Amygdala (tissue), 56 donors: Measurements from ENCODE around the gene PIGQ.

Experiments
- DNase-seq, 56 donors: peaks; one replicate each; lab custom pipeline; 2025; lab: John Stamatoyannopoulos, UW

PIGQ gene

DNA sequence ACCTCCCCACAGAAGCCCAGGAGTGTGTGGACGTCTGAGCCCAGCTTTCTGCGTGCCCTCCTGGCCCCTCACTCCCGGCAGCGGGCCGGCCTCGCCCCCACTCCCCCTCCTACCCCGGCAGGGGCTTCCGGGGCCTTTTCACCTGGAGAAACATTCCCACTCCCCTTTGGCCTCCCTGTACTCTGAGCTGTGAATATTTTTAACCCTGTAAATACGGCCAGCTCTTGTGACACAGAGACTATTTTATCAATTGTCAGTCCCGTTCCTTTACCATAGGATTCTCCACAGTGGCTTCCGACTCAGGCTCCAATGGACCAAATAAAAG is 15.5 kb upstream of the PIGQ start:
- DNase-seq, result no peak

DNA sequence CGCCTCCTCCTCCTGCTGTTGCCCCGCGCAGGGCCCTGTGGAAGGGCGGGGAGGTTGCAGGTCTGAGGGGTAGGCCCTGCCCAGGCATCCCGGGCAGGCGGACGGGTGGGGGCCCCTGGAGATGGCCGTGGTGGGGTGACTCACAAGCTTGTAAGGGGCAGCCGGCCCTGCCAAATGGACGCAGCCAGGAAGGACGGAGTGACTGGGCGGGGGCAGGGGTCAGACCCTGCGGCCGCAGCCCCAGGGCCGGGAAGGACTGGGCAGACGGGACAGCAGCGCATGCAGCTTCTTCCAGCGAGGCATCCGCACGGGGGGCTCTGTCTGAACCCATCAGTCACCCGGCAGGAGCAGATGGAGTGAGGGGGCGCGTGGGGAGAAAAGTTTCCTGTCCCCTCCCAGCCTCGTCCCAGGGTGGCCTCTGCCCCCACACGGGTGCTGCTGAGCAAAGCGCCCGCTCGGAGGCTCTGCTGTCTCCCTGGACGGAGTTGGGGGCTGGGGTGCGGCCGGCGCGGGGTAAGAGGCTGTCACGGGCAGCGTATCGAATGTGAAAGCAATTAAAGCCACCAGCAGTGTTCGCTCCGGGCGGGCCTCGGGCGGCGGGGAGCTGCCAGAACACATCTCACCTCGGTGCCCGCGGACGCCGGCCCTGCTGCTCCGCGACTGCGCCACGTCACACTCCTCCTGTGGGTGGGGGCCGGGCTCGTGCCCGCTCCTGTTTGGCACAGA is 15.0 kb upstream of the PIGQ start:
- DNase-seq, result no peak

DNA sequence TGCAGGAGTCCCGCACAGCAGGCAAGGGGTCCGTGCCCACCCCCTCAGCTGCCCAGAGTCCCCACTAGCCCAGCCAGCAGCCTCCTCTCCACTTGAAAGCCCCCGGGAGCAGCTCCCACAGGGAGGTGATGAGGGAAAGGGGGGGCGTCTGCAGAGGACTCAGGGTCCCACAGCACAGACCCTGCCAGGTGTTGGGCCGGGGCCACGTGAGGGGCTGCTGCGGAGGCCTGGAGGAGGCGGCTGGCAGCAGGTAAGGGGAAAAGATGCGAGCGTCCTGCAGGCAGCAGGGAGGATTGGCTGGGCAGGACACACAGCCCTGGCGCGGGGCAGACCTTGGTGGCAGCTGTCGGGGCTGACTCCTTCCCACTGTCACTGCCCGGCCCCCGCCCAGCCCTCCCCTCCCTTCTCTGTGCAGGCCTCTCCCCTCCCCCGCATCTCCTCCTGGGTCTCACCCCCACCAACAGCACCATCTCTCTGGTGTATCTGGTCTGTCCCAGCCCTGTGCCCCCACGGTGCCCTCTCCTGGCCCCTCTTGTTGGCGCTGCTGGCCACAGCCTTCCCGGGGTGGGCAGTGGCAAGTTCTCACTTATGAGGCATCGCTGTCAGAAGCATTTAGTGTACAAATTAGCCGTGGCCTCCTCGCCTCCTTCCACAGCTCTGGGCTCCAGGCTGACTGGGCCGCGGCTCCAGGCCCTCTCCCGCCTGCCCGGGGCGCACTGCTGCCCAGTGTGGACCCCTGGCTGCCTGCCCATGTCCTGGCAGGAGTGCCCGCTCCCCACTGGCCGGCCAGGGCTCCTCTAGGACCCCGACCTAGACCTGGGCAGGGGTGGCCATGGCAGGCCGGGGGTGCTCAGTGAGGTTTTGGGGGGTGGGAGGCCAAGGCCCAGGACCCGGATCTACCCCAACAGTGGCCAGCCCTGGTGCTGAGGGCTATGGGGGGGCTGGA is 14.0 kb upstream of the PIGQ start:
- DNase-seq, result no peak

DNA sequence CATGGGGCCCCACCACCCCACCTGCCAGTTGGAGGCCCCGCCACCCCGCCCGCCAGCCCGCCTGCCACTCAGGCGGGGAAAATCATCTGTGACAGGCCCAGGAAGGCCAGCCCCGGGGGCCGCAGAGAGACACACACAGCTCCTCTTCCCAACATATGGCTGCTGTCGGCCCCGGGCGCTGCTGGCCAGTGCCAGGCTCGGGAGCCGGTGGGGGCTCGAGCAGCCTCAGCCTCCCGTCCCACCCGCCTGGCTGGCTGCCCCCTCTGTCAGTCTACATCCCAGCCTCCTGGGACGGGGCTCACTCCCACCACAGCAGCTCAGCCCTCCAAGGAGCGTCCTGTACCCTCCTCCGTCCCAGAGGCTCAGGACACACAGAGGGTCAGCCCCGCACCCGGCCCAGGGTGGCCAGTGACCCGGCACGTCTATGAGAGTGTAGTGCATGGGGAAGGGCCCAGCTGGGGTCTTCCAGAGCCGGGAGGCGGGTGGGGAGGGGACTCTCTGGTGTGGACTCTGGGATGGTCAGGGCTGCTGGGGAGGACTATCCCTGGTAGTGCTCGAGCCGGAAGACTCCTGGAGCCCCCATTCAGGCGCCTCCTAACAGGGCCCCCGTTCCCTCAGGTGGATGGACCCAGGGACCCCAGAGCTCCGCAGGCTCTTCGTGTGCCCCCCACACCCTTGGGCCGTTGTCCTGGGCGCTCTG is 13.1 kb upstream of the PIGQ start:
- no peak for DNase-seq

DNA sequence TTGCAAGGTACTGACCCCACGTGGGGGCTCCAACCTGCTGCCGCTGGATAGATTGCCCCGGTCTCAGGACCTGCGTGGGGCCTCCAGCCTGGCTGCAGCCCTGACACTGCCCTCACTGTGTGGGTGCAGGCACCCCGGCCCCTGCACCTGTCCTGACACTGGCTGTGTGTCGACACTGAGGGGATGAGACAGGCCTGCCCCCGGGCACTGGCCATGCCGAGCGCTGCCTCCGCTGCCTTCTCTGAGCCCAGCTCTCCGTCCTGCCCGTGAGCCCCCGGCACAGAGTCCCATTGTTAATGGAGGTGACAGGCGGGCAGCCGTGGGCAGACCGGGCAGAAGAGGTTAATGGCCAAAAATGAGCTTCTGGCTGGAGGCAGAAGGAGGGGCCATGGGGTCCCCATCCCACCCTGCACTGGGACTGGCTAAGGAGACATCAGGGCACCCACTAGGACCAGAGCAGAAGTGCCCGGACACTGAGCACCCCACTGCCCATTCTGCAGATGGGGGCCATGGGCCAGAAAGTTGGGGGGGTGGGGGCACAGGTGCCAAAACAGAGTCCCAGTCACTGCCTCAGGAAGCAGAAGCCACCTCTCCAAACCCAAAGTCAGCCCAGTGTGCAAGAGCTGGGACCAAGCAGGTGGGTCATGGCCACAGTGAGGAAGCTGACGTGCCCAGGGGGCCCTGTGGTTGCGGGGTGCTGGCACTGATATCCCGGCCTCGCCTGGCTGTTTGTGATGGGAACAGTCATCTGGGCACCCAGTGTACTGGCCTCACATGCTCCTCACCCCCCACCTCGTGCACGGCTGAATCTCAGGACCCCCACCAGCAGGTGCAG is 12.1 kb upstream of the PIGQ start:
- DNase-seq, result no peak

DNA sequence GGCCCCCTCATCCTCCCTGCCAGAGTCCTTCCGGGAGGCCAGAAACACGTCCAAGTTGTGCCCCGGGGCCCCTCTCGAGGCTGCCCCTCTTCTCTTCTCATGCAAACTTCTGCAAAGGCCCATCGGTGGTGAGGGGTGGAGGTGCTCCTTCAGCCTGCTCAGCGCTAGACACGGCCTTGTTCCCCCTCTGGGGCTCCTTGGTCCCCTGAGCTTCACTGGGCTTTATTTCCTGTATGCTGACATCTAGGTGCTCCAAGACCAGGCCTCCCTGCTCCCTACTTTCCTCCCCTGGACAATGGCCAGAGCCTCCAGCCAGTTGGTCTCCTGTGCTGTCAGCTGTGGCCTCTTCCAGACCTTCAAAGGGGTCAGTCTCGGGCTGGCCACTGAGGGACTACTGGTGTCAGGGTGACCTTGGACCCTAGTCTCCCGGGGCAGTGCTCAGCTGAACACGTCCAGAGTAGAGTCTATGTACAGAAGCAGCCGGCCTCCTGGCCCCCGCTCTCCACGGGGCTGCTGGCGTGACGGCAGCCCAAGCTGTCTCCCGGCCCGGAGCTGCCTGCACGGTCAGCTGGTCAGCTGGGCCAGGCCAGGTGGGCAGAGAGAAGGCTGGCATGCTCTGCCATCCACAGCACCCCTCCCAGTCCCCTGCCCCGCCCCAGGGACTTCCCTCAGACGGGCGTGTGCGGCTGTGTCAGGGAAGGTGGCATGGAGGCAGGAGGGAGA is 11.3 kb upstream of the PIGQ start:
- DNase-seq, result no peak

DNA sequence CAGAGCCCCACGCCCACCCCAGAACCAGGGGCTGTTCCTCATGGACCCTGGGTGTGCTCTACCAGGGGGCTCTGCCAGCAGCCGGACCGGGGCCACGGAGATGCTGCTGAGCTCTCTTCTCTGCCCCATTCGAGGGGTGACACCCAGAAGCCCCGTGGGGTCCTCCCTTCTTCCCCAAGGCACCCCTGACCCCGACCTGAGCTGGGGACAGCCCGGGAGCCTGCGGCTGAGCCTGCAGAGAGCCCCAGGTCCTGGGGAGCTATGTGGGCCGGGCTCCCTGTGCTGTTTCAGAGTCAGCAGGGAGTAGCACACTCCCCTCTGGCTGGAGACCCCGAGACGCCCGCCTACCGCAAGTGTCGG is 10.8 kb upstream of the PIGQ start:
- DNase-seq, result no peak

DNA sequence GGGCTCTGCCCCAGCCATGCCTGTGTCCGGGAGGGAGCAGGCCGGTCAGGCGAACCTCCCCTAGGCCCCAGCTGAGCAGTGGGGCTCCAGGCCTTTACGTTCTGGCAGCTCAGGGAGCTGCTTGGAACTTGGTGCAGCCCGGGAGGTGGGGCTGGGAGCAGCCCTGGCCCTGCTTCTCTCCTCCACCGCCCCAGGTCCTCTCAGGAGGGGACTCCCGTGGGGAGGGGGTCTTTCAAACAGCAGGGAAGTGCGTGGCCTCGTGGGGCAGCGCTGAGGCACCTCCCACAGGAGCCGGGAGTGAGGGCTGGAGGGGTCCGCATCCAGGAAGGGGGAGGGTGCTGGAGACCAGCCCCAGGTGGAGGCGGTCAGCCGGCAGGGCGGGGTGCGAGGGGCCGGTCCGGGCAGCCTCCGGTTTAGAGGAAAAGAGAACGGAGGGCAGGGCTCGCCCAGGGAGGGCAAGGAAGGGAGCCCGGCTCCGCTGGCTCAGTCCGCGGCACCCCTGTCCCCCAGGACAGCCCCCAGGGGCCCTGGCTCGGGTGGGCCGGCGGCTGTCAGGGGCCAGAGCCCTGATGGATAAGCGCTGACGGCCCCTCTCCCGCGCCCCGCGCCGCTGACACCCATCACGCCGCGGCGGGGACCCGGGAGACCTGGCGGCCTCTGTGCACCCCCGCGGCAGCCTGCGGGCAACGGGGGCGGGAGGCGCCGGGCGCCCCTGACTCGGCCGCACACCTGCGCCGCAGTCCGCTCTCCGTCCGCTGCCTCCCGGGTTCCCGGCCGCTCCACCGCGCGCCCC is 10.2 kb upstream of the PIGQ start:
- DNase-seq, result no peak

DNA sequence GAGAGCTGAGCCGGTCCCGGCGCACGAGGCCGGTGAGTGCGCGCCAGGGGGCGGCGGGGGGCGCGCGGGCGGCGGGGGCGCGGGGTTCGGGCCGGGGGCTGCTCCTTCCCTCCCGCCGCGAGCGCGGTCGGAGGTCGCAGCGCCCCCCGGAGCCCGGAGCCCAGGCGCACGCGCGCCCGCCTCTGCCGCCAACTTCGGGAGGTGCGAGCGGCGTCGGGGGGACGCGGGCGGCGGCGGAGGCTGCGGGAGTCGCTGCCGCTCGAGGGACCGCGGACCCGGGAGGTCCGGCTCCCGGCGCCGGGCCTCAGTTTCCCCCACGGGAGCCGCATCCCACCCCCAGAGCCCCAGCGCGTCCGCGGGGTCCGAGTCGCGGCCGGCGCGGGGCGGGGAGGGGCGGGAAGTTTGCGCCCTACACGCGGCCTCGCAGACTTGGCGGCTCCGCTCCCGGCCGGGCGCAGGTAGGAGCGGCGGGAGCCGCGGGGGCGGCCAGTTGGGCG is 9.5 kb upstream of the PIGQ start, which contains the start of gene PRR35:
Gene PRR35 (plus strand): TSS at position 191 of the 497 bp plus-strand sequence. CDS start 2,901 bp downstream, outside the sequence.
- no peak for DNase-seq

DNA sequence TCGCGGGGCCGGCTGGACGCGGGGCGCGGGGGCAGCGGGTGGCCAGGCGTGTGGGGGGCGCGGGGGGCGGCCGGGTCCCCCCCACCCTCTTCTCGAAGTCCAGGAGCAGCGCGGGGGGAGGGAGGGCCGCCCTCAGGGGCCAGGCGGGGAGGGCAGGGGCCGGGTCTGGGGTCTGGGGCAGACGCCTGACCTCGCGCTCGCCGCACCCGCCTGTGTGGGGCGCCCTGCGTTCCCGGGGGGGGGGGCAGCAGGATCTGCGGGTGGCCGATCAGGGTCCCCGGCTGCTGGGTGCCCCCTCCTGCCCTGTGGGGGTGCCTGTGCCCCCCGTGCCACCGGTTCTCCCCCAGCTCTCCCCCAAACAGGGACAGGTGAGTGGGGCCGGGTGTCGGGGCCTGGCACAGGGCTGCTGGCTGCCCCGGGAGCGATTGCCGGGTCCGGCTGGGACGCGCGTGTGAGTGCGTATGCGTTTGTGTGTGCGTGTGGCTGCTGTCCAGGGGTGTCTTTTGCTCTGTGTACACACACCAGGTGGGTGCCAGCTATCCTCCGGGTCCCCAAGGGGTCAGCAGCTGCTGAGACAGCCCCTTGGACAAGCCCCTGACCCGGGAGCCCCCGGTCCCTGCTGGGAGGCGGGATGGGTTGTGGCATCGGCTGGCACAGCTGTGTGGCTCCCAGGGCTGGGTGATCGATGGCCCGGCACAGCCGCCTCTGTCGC is 8.9 kb upstream of the PIGQ start:
- no peak for DNase-seq

DNA sequence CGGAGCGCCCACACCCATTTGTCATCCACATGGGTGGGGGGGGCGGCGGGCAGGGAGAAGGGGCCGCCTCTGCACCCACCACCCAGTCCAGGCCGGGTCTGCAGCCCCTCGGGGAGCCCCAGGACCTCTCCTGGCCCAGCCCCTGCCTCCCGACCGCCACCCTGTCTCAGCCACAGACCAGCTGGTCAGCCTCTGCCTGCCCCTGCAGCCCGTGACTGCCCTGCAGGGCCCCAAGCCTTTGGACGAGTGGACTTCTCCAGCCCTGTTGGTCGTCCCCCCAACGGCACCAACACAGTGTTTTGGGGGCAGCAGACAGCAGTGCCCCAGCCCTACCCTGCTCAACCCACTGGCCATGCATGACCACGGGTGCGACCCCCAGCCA is 8.4 kb upstream of the PIGQ start:
- no peak for DNase-seq

DNA sequence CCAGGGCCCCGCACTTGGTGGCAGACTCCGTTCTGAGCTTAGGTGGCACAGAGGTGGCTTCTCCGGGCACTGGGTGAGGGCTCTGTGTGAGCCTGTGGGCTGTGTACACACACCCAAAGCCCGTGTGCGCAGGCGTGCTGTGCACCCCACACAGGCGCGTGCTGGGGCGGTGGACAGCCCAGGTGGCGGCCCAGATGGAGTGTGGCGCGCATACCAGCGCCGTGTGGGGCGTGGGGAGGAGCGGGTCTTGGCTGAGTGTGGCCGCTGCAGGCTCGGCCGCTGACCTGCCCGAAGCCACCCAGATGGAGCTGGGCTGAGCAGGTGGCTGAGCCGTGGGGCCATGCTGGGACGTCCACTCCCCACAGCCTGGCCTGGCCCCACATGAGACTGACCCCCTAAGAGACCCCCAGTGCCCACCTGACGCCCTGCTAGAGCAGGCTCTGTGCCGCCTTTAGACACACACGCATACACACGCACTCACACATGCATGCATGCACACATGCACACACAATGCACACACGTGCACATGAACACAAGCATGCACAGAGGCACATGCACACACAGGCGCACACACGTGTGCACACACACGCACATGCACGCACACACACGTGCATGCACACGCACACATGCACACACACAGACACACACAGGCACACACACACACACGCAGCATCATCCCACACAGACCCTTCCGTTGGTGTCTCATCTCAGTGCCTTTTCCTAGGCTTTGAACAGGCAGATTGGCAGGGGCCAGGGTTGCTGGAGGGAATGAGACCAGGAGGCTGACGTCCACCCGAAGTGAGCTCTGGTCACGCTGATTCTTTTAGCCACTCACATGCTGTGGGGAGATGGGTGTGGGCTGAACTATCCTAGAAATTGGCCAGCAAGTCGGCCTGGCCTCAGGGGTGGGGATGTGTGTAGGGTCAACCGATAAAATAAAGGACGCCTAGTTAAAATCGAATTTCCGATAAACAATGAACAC is 7.5 kb upstream of the PIGQ start:
- DNase-seq, result no peak

DNA sequence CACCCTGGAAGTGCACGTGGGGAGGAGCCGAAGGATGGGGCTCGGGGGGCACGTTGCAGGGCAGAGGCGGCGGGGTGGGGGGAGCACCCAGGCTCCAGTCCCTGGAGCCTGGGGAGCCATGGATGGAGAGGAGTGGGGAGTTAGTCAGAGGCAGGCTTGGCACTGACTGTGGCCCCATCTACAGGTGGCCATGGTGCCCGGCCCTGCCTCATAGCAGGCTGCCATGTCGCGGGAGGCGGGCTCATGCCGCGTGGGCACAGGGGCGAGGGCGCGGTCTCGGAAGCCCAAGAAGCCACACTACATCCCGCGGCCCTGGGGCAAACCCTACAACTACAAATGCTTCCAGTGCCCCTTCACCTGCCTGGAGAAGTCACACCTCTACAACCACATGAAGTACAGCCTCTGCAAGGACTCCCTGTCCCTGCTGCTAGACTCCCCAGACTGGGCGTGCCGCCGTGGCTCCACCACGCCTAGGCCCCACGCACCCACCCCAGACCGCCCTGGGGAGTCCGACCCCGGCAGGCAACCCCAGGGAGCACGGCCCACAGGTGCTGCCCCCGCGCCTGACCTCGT is 6.6 kb upstream of the PIGQ start:
- no peak for DNase-seq

DNA sequence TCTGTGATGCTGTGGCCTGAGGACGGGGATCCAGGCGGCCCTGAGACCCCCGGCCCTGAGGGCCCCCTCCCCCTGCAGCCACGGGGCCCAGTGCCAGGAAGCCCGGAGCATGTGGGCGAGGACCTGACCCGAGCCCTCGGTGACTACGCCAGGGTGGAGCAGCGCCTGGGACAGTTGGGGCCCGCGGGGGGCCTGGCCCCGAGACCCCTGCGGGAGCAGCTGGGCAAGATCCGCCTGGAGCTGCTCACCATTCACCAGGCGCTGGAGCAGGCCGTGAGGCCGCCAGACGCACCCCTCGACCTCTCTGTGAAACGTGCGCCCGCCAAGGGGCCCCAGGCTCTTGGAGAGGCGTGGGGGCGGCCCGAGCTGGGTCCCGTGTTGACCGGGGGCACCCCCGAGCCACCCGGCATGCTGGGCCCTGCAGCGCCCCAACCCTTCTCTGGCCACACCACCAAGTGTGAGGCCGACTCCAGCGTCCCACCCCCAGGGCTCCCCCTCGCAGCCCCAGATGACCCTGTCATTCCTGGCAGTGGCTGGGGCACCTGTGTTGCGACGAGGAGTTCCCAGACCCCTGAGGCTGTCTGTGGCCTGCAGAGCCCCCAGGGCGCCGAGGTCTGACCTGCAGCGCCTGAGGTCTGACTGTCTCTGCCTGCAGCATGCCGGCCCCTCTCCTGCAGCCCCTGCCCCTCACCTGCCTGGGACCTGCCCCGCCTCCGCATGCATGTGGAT is 4.9 kb upstream of the PIGQ start:
- DNase-seq, result no peak

DNA sequence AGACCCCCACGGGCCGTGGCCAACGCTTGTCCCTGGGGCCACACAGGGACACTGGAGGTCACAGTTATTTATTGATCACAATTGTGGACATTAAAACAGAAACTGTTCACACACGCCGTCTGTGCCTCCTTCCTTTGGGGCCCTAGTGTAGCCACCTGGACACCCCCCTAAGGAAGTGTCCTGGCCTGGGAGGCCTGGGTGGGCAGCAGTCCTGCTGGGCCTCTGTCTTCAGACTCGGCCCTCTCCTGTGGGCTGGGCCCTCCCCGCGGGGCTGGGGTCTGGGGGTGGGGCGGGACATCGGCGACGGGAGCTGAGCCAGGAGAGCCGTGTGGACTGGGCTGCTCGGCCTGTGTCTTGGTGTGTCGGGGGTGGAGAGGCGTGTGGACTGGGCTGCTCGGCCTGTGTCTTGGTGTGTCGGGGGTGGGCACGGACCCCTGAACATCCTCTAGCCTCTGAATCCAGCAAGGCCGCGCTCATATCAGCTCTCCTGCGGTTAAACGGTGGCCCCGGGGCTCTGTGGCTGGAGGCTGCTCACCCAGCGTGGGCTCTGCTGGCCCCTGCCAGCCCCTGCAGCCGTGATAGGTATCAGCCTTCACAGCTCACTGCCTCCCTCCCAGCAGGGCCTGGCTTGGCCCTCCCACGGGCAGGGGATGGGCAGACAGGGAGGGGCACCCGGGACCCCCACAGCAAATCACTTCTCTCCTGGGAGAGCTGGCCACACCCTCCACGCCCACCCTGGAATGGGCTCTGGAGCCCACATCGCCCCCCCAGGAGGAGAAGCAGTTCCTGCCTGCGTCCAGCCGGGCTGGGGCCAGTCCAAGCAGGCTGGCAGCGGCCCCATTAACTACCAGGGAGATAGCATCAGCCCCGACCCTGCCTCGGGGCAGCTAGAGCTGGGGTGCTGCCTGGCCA is 4.1 kb upstream of the PIGQ start:
- DNase-seq, result no peak
